HG03432 (cell line): ENCODE data around the gene PCNP.
"Not testable (repeated sequence)": the region's sequence is repeated elsewhere in the genome, so short reads cannot be mapped to it uniquely, and the experiment has no call there.

ENCODE experiments used
- ATAC-seq: cut with Tn5 transposase; IDR thresholded peaks from one replicate; pipeline ENCODE4 v1.9.1; 2021; ENCODE audit warnings: mild to moderate bottlenecking, moderate library complexity; ENCODE audit not compliant: unreplicated experiment

Gene PCNP

GRCh38 chr3:101631098-101631796, 57.3 kb downstream of the PCNP start:
- no peak for ATAC-seq

GRCh38 chr3:101631959-101632358, 58.0 kb downstream of the PCNP start:
- ATAC-seq: not testable (repeated sequence)

- no peak for ATAC-seq
These were observed 58.6 kb downstream of the PCNP start for GRCh38 chr3:101632586-101632985.

- ATAC-seq: no peak
These were observed 59.2 kb downstream of the PCNP start for GRCh38 chr3:101633186-101633585.

GRCh38 chr3:101634591-101635196, 60.7 kb downstream of the PCNP start:
- ATAC-seq: no peak

GRCh38 chr3:101635345-101635744, 61.4 kb downstream of the PCNP start:
- ATAC-seq: no peak

- ATAC-seq: peak; percentile 96
These were observed 62.2 kb downstream of the PCNP start for GRCh38 chr3:101635954-101636798.

- ATAC-seq: no peak
These were observed 63.5 kb downstream of the PCNP start for GRCh38 chr3:101637451-101637850.

GRCh38 chr3:101638261-101638745, 64.3 kb downstream of the PCNP start:
- ATAC-seq: no peak

GRCh38 chr3:101639280-101639963, 65.4 kb downstream of the PCNP start:
- no peak for ATAC-seq

GRCh38 chr3:101640256-101640655, 66.3 kb downstream of the PCNP start:
- ATAC-seq: no peak

- not testable (repeated sequence) for ATAC-seq
These were observed 67.6 kb downstream of the PCNP start for GRCh38 chr3:101641397-101642115.

GRCh38 chr3:101642441-101642840, 68.5 kb downstream of the PCNP start:
- no peak for ATAC-seq

- no peak for ATAC-seq
These were observed 69.2 kb downstream of the PCNP start for GRCh38 chr3:101643009-101643844.
